Keratinocyte (primary cell): ENCODE data around the gene TRIP4. TPM values are rescaled to one million over a fixed set of nuclear protein-coding genes. Genes with fewer than 3 reads are reported as not detected.

Source experiments
- DNase-seq: peaks from one replicate; pipeline ENCODE4 v3.0.0-alpha.2; 2011; ENCODE audit warnings: low read depth, missing footprints, low spot score
- FAIRE-seq: peaks from 2 replicates; lab custom pipeline; 2011; peaks lifted over from hg19 to GRCh38; lab: Jason Lieb, UNC
- H2AFZ ChIP-seq: 2 replicates; pipeline ENCODE4 v1.6.0; 2012; ENCODE audit warnings: low read length, control low read depth, inconsistent platforms; ENCODE audit not compliant: control insufficient read depth
- H3K27ac ChIP-seq: 2 replicates; pipeline ENCODE4 v1.5.1; 2011; ENCODE audit warnings: low read length; ENCODE audit not compliant: control insufficient read depth, insufficient read depth
- H3K27me3 ChIP-seq: 3 replicates; pipeline ENCODE4 v1.6.0; 2011; ENCODE audit warnings: low read length; ENCODE audit not compliant: control insufficient read depth, insufficient read depth; ENCODE audit errors: extremely low read depth
- H3K36me3 ChIP-seq, 2 experiments: 2 replicates in 1 of 2; 3 replicates in 1 of 2; pipeline ENCODE4 v1.5.1; 2011; ENCODE audit warnings: low read length in 2 of 2, mild to moderate bottlenecking in 1 of 2; ENCODE audit not compliant: control insufficient read depth in 2 of 2, insufficient read depth in 2 of 2; ENCODE audit errors: extremely low read depth in 1 of 2
- H3K4me1 ChIP-seq: 3 replicates; pipeline ENCODE4 v1.5.1; 2011; ENCODE audit warnings: low read length; ENCODE audit not compliant: control insufficient read depth, insufficient read depth; ENCODE audit errors: extremely low read depth
- H3K4me2 ChIP-seq: 3 replicates; pipeline ENCODE4 v1.6.0; 2011; ENCODE audit warnings: low read depth, low read length; ENCODE audit not compliant: control insufficient read depth, insufficient read depth; ENCODE audit errors: extremely low read depth
- H3K4me3 ChIP-seq, 3 experiments: fragments of 200-600 bp in 1 of 3; sonication (generic) in 1 of 3; 2 replicates in 2 of 3; 3 replicates in 1 of 3; pipeline ENCODE4 v1.5.1; 2011 to 2016; ENCODE audit warnings: low read length in 3 of 3, mild to moderate bottlenecking in 3 of 3, control low read depth in 2 of 3, inconsistent platforms in 1 of 3, low read depth in 1 of 3, mixed read lengths in 1 of 3, mixed run types in 1 of 3, moderate library complexity in 1 of 3; ENCODE audit not compliant: control insufficient read depth in 2 of 3, insufficient read depth in 2 of 3; ENCODE audit errors: extremely low read depth in 1 of 3
- H3K79me2 ChIP-seq: 2 replicates; pipeline ENCODE4 v1.6.0; 2012; ENCODE audit warnings: low read length; ENCODE audit not compliant: control insufficient read depth, insufficient read depth
- H3K9ac ChIP-seq: 3 replicates; pipeline ENCODE4 v1.6.0; 2011; ENCODE audit warnings: low read length; ENCODE audit not compliant: control insufficient read depth, insufficient read depth; ENCODE audit errors: extremely low read depth
- H3K9me1 ChIP-seq: 3 replicates; pipeline ENCODE4 v1.6.0; 2011; ENCODE audit warnings: low read length; ENCODE audit not compliant: control insufficient read depth, insufficient read depth; ENCODE audit errors: extremely low read depth
- H3K9me3 ChIP-seq: 2 replicates; pipeline ENCODE4 v1.5.1; 2012; ENCODE audit warnings: low read depth, low read length; ENCODE audit not compliant: control insufficient read depth
- H4K20me1 ChIP-seq: 3 replicates; pipeline ENCODE4 v1.6.0; 2011; ENCODE audit warnings: low read length; ENCODE audit not compliant: control insufficient read depth, insufficient read depth; ENCODE audit errors: extremely low read depth
- EZH2 ChIP-seq: IDR thresholded peaks from one replicate; pipeline ENCODE4 v1.6.1; 2012; ENCODE audit warnings: inconsistent platforms, mild to moderate bottlenecking, low read length, moderate library complexity
- dilution Hi-C: fragments of 300-500 bp; cut with MboI; formaldehyde crosslinking; loops from one replicate; pipeline ENCODE4 v1.7.0; 2020; ENCODE audit warnings: low sequenced_read_pairs; ENCODE audit not compliant: extremely low pct_ligation_motif_present
- polyA plus RNA-seq, 5 experiments: library from polyadenylated mRNA; depleted of rRNA in 3 of 5; stranded (reverse) in 3 of 5; stranded (forward) in 1 of 5; unstranded in 1 of 5; fragments of >200 nt; gene quantifications; 1 replicate in 1 of 5; 2 replicates in 3 of 5; 3 replicates in 1 of 5; pipeline versions ENCODE4 v1.2.1 to v1.2.3, GENCODE V29; 2011 to 2012; ENCODE audit warnings: missing spikeins in 2 of 5, low read depth in 1 of 5, low replicate concordance in 1 of 5
- TF ChIP-seq, protein P1 (sequence below), 3 experiments: IDR thresholded peaks in 1 of 3; conservative IDR thresholded peaks in 1 of 3; optimal IDR thresholded peaks in 1 of 3; 2 replicates in 2 of 3; 3 replicates in 1 of 3; pipeline versions ENCODE3 to v1.5.1; 2011; ENCODE audit warnings: low read length in 3 of 3, mild to moderate bottlenecking in 3 of 3, moderate library complexity in 2 of 3, control low read depth in 1 of 3, inconsistent platforms in 1 of 3; ENCODE audit not compliant: insufficient read depth in 2 of 3; ENCODE audit errors: extremely low read depth in 1 of 3

TRIP4 gene
- polyA plus RNA-seq, 1 donor (not counting 4 experiments of a cell fraction or from before 2014, with no cell fraction given): 31.5 TPM

DNA sequence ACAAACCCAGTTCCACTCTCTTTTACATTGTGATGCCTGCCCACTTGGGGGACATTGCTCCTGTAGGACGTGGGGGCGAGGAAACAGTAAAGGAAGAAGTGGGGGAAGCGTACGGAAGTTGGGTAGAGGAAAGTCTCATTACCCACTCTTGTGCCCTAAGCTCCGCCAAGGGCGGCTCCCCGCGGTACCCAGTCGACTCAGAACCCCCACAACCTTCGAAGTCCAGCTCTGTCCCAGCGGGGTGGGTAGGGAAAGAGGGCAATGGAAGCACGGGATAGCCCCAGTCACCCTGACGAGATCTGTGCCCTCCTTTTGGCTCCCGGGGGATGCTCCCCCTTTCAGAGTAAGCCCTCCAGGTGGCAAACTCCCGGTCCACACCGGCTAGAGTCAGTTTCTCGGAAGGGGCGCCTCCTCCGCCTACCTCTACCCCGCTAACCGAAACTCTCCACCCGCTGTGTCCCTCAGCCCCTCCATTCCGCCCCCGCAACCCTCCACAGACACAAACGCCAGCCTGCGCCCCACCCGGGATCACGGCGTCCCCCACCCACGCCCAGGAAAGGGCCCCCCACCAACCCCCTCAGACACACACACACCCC lies 32.2 kb upstream of the TRIP4 start:
- peak overlapping the region; percentile 84 for H3K9ac ChIP-seq
- peaks cover 0 to 3% of the 10 kb centered on the region in 2 experiments for H3K36me3 ChIP-seq
- peak overlapping the region; percentile 84 for H2AFZ ChIP-seq
- H3K9me3 ChIP-seq: no peaks in the 10 kb centered on the region
- dilution Hi-C loops: no loop called here
- H3K4me2 ChIP-seq: peak overlapping the region; percentile 93
- H3K4me1 ChIP-seq: peaks cover 7% of the 10 kb centered on the region
- H3K9me1 ChIP-seq: no peaks in the 10 kb centered on the region
- peak overlapping the region; percentile 83 for H3K27ac ChIP-seq
- no peaks in the 10 kb centered on the region for H4K20me1 ChIP-seq
- H3K27me3 ChIP-seq: no peaks in the 10 kb centered on the region
- TF ChIP-seq, protein P1, sequence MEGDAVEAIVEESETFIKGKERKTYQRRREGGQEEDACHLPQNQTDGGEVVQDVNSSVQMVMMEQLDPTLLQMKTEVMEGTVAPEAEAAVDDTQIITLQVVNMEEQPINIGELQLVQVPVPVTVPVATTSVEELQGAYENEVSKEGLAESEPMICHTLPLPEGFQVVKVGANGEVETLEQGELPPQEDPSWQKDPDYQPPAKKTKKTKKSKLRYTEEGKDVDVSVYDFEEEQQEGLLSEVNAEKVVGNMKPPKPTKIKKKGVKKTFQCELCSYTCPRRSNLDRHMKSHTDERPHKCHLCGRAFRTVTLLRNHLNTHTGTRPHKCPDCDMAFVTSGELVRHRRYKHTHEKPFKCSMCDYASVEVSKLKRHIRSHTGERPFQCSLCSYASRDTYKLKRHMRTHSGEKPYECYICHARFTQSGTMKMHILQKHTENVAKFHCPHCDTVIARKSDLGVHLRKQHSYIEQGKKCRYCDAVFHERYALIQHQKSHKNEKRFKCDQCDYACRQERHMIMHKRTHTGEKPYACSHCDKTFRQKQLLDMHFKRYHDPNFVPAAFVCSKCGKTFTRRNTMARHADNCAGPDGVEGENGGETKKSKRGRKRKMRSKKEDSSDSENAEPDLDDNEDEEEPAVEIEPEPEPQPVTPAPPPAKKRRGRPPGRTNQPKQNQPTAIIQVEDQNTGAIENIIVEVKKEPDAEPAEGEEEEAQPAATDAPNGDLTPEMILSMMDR (optimal IDR thresholded peaks at IDR 0.05 in 1 of 3, IDR thresholded peaks at IDR 0.05 in 1 of 3, conservative IDR thresholded peaks at IDR 0.05 in 1 of 3; ENCODE audit: extremely low read depth in 1 of 3, insufficient read depth in 2 of 3, low read length in 3 of 3): no peak
- TF ChIP-seq EZH2: no peak
- H3K4me3 ChIP-seq: peak overlapping the region; percentile 68 to 89 (median 80)
- FAIRE-seq: no peak
- DNase-seq: no peak
- H3K79me2 ChIP-seq: peaks cover 50% of the 10 kb centered on the region

DNA sequence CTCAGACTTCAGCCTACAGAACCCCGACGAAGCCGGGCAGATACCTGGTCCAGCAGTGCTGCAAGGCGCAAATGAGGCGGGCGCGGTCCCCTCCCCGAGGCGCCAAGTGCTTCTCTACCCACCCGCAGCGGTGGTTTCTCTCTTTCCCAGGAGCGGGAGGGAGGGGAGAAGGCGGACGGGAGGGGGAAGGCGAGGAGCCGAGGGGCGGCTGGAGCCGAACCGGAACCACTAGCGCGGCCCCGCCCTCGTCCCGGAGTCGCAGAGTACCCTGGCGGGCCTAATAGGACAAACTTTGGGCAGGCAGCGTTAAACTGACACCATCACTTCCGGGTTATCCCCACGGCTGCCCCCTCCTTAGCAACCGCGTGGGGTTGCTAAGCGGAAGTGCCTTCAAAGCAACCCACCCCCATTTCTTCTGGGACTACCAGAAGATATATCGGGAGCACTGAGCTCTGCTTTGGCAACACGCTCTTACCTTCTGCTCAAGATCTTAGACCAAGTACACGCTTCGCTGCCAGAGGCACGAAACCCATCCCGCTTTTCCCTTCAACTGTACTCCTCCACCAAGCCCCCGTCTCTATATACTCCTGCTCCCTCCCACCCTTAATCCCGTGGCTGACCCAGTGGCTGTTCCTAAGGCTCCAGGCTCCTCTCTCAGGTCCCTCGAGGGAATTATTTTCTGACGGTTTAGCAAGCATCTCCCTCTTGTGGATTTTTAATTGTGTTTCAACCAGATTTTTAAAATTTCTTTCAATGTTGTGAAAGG lies 31.5 kb upstream of the TRIP4 start, which contains the start of gene CSNK1G1:
Gene CSNK1G1, minus strand, starts transcription at position 230 of the 766 bp plus-strand sequence. CDS start 55,674 bp downstream, outside the sequence.
- no peaks in the 10 kb centered on the region for H3K9me1 ChIP-seq
- DNase-seq (peak; percentile 70), FAIRE-seq (peak; percentile 56)
- H3K9ac ChIP-seq: peak within 1 kb of the TSS; percentile 84
- H3K4me1 ChIP-seq: peaks cover 7% of the 10 kb centered on the region
- H3K4me3 ChIP-seq: peak within 1 kb of the TSS; percentile 68 to 89 (median 80)
- H3K27me3 ChIP-seq: no peaks in the 10 kb centered on the region
- peak within 1 kb of the TSS; percentile 83 for H3K27ac ChIP-seq
- H4K20me1 ChIP-seq: no peaks in the 10 kb centered on the region
- dilution Hi-C loops: no loop called here
- peak within 1 kb of the TSS; percentile 93 for H3K4me2 ChIP-seq
- no peaks in the 10 kb centered on the region for H3K9me3 ChIP-seq
- H3K79me2 ChIP-seq: peaks cover 44% of the 10 kb centered on the region
- no peak for TF ChIP-seq EZH2
- TF ChIP-seq, protein P1 (optimal IDR thresholded peaks at IDR 0.05 in 1 of 3, IDR thresholded peaks at IDR 0.05 in 1 of 3, conservative IDR thresholded peaks at IDR 0.05 in 1 of 3; ENCODE audit: extremely low read depth in 1 of 3, insufficient read depth in 2 of 3, low read length in 3 of 3): peak; percentile 15 to 40 (median 33)
- peak within 1 kb of the TSS; percentile 96 for H2AFZ ChIP-seq
- H3K36me3 ChIP-seq: peaks cover 0 to 3% of the 10 kb centered on the region in 2 experiments
